Subcutaneous adipose tissue (tissue), 4 donors: ENCODE measurements around the gene SLC7A6. TPM values are rescaled to one million over a fixed set of nuclear protein-coding genes. Genes with fewer than 3 reads are reported as not detected.

Experiments
- total RNA-seq, 4 donors: library from RNA; depleted of rRNA; stranded (reverse); fragments of >200 nt; gene quantifications; one replicate each; pipeline ENCODE4 v1.1.0, GENCODE V29; 2016
- TF ChIP-seq, protein P1 (sequence below): fragments of 450-650 bp; IDR thresholded peaks from one replicate; pipeline ENCODE4 v1.5.1; 2016; ENCODE audit warnings: low read depth, mild to moderate bottlenecking, control low read depth, antibody characterized with exemption, moderate library complexity

The SLC7A6 gene
- total RNA-seq, 4 donors from 2014 or later: 87.4 to 494 (median 177) TPM

- TF ChIP-seq, protein P1, sequence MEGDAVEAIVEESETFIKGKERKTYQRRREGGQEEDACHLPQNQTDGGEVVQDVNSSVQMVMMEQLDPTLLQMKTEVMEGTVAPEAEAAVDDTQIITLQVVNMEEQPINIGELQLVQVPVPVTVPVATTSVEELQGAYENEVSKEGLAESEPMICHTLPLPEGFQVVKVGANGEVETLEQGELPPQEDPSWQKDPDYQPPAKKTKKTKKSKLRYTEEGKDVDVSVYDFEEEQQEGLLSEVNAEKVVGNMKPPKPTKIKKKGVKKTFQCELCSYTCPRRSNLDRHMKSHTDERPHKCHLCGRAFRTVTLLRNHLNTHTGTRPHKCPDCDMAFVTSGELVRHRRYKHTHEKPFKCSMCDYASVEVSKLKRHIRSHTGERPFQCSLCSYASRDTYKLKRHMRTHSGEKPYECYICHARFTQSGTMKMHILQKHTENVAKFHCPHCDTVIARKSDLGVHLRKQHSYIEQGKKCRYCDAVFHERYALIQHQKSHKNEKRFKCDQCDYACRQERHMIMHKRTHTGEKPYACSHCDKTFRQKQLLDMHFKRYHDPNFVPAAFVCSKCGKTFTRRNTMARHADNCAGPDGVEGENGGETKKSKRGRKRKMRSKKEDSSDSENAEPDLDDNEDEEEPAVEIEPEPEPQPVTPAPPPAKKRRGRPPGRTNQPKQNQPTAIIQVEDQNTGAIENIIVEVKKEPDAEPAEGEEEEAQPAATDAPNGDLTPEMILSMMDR: no peak
Observed at GRCh38 chr16:68299571-68300453, 35.5 kb downstream of the SLC7A6 start.

GRCh38 chr16:68300734-68301459 is 36.6 kb downstream of the SLC7A6 start:
- TF ChIP-seq, protein P1: no peak

- TF ChIP-seq, protein P1: no peak
Observed at GRCh38 chr16:68306633-68307032, 42.3 kb downstream of the SLC7A6 start.

GRCh38 chr16:68309799-68310198 is 45.5 kb downstream of the SLC7A6 start:
- TF ChIP-seq, protein P1: no peak

DNA sequence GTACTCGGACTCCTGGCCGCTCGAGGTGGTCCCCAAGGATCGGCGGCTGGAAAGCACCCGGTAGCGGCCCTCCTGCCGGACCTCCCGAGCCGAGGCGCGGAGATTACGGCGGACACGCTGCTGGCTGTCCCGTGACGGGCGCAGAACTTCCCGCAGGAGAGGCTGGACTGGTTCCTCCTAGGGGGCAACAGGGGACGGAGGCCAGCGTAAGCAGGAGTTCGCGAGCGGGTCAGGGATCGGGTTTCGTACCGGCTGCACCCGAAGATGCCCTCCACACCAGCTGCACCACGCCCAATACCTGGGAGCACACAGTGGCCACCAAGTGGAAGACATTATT is 46.1 kb downstream of the SLC7A6 start:
- TF ChIP-seq, protein P1: no peak

GRCh38 chr16:68310774-68311511 is 46.6 kb downstream of the SLC7A6 start, which contains the start of the genes PRMT7 and SLC7A6OS:
TSS of gene PRMT7 (plus strand) at chr16:68311019. CDS start at chr16:68315980, 4,961 bp downstream.
TSS of gene SLC7A6OS (minus strand) at chr16:68310946. CDS start at chr16:68310926, 20 bp downstream.
- TF ChIP-seq, protein P1: no peak
